HT-29 (cell line): ENCODE data around the gene EML5. TPM values are rescaled to one million over a fixed set of nuclear protein-coding genes. Genes with fewer than 3 reads are reported as not detected.
"Not testable (repeated sequence)": the region's sequence is repeated elsewhere in the genome, so short reads cannot be mapped to it uniquely, and the experiment has no call there.

Experiments used
- DNase-seq: peaks from one replicate; pipeline ENCODE4 v3.0.0-alpha.2; 2015; ENCODE audit warnings: low spot score
- total RNA-seq: library from RNA; depleted of rRNA; stranded (reverse); fragments of >200 nt; shearing (Covaris generic); gene quantifications from 2 replicates; pipeline ENCODE4 v1.2.3, GENCODE V29; 2014; rRNA removed

Gene EML5
- total RNA-seq: under 0.01 and 0.63 TPM in 2 replicates

- peak; percentile 71 for DNase-seq
Measured at GRCh38 chr14:88792473-88793258, at the start of gene EML5. TSS of gene EML5 (minus strand) at chr14:88792953. CDS start at chr14:88792503, 450 bp downstream.

GRCh38 chr14:88842414-88842813 lies 49.7 kb upstream of the EML5 start:
- DNase-seq: no peak

GRCh38 chr14:88841741-88842140 lies 49.0 kb upstream of the EML5 start:
- DNase-seq: no peak

GRCh38 chr14:88840926-88841325 lies 48.2 kb upstream of the EML5 start:
- no peak for DNase-seq

- DNase-seq: no peak
Measured at GRCh38 chr14:88838015-88838414, 45.3 kb upstream of the EML5 start.

GRCh38 chr14:88837495-88837894 lies 44.7 kb upstream of the EML5 start:
- DNase-seq: no peak

GRCh38 chr14:88835661-88836060 lies 42.9 kb upstream of the EML5 start:
- DNase-seq: no peak

GRCh38 chr14:88834883-88835431 lies 42.2 kb upstream of the EML5 start:
- no peak for DNase-seq

- no peak for DNase-seq
Measured at GRCh38 chr14:88831284-88831683, 38.5 kb upstream of the EML5 start.

- DNase-seq: no peak
Measured at GRCh38 chr14:88829685-88830302, 37.0 kb upstream of the EML5 start.

- no peak for DNase-seq
Measured at GRCh38 chr14:88829188-88829587, 36.4 kb upstream of the EML5 start.

- no peak for DNase-seq
Measured at GRCh38 chr14:88825503-88825902, 32.8 kb upstream of the EML5 start.

GRCh38 chr14:88825078-88825458 lies 32.3 kb upstream of the EML5 start:
- no peak for DNase-seq

GRCh38 chr14:88824314-88825077 lies 31.7 kb upstream of the EML5 start, which contains the start of gene TTC8:
TSS of gene TTC8 (plus strand) at chr14:88824651. CDS start at chr14:88824708, 57 bp downstream.
- peak; percentile 75 for DNase-seq

- DNase-seq: no peak
Measured at GRCh38 chr14:88823968-88824313, 31.2 kb upstream of the EML5 start.

- no peak for DNase-seq
Measured at GRCh38 chr14:88821888-88822287, 29.1 kb upstream of the EML5 start.

GRCh38 chr14:88821378-88821777 lies 28.6 kb upstream of the EML5 start:
- DNase-seq: no peak

GRCh38 chr14:88819674-88820073 lies 26.9 kb upstream of the EML5 start:
- not testable (repeated sequence) for DNase-seq

GRCh38 chr14:88818018-88818417 lies 25.3 kb upstream of the EML5 start:
- DNase-seq: no peak

- DNase-seq: no peak
Measured at GRCh38 chr14:88815980-88816379, 23.2 kb upstream of the EML5 start.

GRCh38 chr14:88808359-88808758 lies 15.6 kb upstream of the EML5 start:
- no peak for DNase-seq

GRCh38 chr14:88804477-88804876 lies 11.7 kb upstream of the EML5 start:
- DNase-seq: no peak
